ENCODE data around the gene IP6K3. TPM values are rescaled to one million over a fixed set of nuclear protein-coding genes. Genes with fewer than 3 reads are reported as not detected.

IP6K3 gene
- total RNA-seq, 1 donor from 2014 or later: 0.75 TPM

DNA sequence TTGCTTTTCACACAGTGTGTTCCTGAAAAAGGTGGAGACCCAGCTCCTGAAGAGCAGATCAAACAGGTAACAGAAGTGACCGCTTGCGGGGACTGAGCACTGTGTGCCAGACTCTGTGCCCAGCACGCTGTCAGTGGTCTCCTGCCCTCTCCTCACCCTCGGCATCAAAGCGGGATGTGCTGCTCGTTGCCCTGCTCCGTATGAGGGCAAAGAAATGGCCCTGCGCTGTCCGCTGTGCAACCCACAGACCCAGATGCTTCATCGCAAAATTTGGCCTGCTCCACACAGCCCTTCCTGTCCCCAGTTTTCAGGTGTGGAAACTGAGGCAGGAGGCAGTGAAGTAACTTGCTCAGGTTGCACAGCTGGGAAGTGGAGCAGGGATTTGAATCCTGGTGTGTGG lies 48.9 kb downstream of the IP6K3 start:
- H3K27ac Mint-ChIP-seq: no peak overlapping the region

GRCh38 chr6:33696548-33697518 lies 49.9 kb downstream of the IP6K3 start:
- TF ChIP-seq, protein P1, sequence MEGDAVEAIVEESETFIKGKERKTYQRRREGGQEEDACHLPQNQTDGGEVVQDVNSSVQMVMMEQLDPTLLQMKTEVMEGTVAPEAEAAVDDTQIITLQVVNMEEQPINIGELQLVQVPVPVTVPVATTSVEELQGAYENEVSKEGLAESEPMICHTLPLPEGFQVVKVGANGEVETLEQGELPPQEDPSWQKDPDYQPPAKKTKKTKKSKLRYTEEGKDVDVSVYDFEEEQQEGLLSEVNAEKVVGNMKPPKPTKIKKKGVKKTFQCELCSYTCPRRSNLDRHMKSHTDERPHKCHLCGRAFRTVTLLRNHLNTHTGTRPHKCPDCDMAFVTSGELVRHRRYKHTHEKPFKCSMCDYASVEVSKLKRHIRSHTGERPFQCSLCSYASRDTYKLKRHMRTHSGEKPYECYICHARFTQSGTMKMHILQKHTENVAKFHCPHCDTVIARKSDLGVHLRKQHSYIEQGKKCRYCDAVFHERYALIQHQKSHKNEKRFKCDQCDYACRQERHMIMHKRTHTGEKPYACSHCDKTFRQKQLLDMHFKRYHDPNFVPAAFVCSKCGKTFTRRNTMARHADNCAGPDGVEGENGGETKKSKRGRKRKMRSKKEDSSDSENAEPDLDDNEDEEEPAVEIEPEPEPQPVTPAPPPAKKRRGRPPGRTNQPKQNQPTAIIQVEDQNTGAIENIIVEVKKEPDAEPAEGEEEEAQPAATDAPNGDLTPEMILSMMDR (conservative IDR thresholded peaks at IDR 0.05): no peak

More for the DNA sequence above, 48.9 kb downstream of the IP6K3 start:
- no peaks in the 10 kb centered on the region for H3K27me3 Mint-ChIP-seq
- DNase-seq (ENCODE audit: extremely low spot score, unreplicated experiment): no peak
- no peak overlapping the region for H3K4me3 Mint-ChIP-seq
- no peaks in the 10 kb centered on the region for H3K36me3 Mint-ChIP-seq
- TF ChIP-seq, protein P1 (conservative IDR thresholded peaks at IDR 0.05): no peak
- no peaks in the 10 kb centered on the region for H3K9me3 Mint-ChIP-seq
- H3K4me1 Mint-ChIP-seq (ENCODE audit: unreplicated experiment): peaks cover 33% of the 10 kb centered on the region

GRCh38 chr6:33696076-33696475 lies 50.6 kb downstream of the IP6K3 start:
- no peaks in the 10 kb centered on the region for H3K9me3 Mint-ChIP-seq
- TF ChIP-seq, protein P1 (conservative IDR thresholded peaks at IDR 0.05): no peak
- peaks cover 4% of the 10 kb centered on the region for H3K36me3 Mint-ChIP-seq
- H3K27me3 Mint-ChIP-seq: no peaks in the 10 kb centered on the region
- H3K27ac Mint-ChIP-seq: no peak overlapping the region
- H3K4me1 Mint-ChIP-seq (ENCODE audit: unreplicated experiment): peaks cover 35% of the 10 kb centered on the region
- DNase-seq (ENCODE audit: extremely low spot score, unreplicated experiment): no peak
- H3K4me3 Mint-ChIP-seq: no peak overlapping the region

More at GRCh38 chr6:33696548-33697518, 49.9 kb downstream of the IP6K3 start:
- peaks cover 33% of the 10 kb centered on the region for H3K4me1 Mint-ChIP-seq (ENCODE audit: unreplicated experiment)
- H3K27me3 Mint-ChIP-seq: no peaks in the 10 kb centered on the region
- no peak for DNase-seq (ENCODE audit: extremely low spot score, unreplicated experiment)
- no peak overlapping the region for H3K4me3 Mint-ChIP-seq
- H3K36me3 Mint-ChIP-seq: peaks cover 4% of the 10 kb centered on the region
- no peaks in the 10 kb centered on the region for H3K9me3 Mint-ChIP-seq
- no peak overlapping the region for H3K27ac Mint-ChIP-seq

GRCh38 chr6:33695451-33695887 lies 51.2 kb downstream of the IP6K3 start:
- Mint-ChIP-seq H3K27me3 (no peaks in the 10 kb centered on the region), H3K36me3 (peaks cover 4% of the 10 kb centered on the region), H3K9me3 (no peaks in the 10 kb centered on the region), H3K4me1 (ENCODE audit: unreplicated experiment) (peaks cover 34% of the 10 kb centered on the region), H3K27ac (no peak overlapping the region), H3K4me3 (no peak overlapping the region)
- TF ChIP-seq, protein P1 (conservative IDR thresholded peaks at IDR 0.05): no peak
- no peak for DNase-seq (ENCODE audit: extremely low spot score, unreplicated experiment)

DNA sequence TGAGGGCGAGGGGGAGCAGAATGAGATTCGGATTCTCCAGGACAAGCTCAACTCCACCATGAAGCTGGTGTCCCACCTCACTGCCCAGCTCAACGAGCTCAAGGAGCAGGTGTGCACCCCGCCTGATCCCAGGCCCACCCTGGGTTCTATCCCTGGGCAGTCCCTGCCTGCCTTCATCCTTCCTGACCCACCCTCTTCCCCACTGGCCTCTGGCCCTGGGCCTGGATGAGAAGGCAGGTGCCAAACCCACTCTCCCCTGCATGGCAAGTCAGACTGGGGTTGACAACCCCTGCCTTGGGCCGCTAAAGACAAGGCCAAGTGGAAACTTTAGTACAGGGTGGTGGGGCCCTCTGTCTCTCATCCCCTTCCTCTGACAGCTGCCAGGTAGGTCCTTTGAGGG lies 51.7 kb downstream of the IP6K3 start:
- Mint-ChIP-seq H3K4me3 (no peak overlapping the region), H3K36me3 (peaks cover 4% of the 10 kb centered on the region)
- DNase-seq (ENCODE audit: extremely low spot score, unreplicated experiment): no peak

More for the DNA sequence above, 51.7 kb downstream of the IP6K3 start:
- Mint-ChIP-seq H3K4me1 (ENCODE audit: unreplicated experiment) (peaks cover 30% of the 10 kb centered on the region), H3K9me3 (no peaks in the 10 kb centered on the region), H3K27me3 (no peaks in the 10 kb centered on the region), H3K27ac (no peak overlapping the region)
- TF ChIP-seq, protein P1 (conservative IDR thresholded peaks at IDR 0.05): no peak
